Smooth muscle cell (in vitro differentiated cells): ENCODE data around the gene MAP4K1. TPM values are rescaled to one million over a fixed set of nuclear protein-coding genes. Genes with fewer than 3 reads are reported as not detected.

Source experiments
- DNase-seq: peaks from one replicate; lab custom pipeline; 2025; ENCODE audit not compliant: unreplicated experiment; lab: John Stamatoyannopoulos, UW
- H2AFZ ChIP-seq: fragments of 200-600 bp; sonication (generic); 2 replicates; pipeline ENCODE4 v1.6.0; 2016; ENCODE audit warnings: antibody characterized with exemption, low read depth, mild to moderate bottlenecking
- H3F3A ChIP-seq: fragments of 200-600 bp; sonication (generic); 2 replicates; pipeline ENCODE4 v1.6.0; 2017; ENCODE audit warnings: antibody characterized with exemption, low read depth
- H3K27ac ChIP-seq: fragments of 200-600 bp; sonication (generic); 2 replicates; pipeline ENCODE4 v1.5.1; 2016; ENCODE audit warnings: low read depth, mild to moderate bottlenecking
- H3K27me3 ChIP-seq: fragments of 200-600 bp; sonication (generic); 2 replicates; pipeline ENCODE4 v1.6.1; 2016; ENCODE audit warnings: low read depth, mild to moderate bottlenecking
- H3K36me3 ChIP-seq: fragments of 200-600 bp; sonication (generic); 2 replicates; pipeline ENCODE4 v1.5.1; 2016; ENCODE audit warnings: low read depth
- H3K4me1 ChIP-seq: fragments of 200-600 bp; sonication (generic); 2 replicates; pipeline ENCODE4 v1.5.1; 2016; ENCODE audit warnings: low read depth
- H3K4me2 ChIP-seq: fragments of 200-600 bp; sonication (generic); 2 replicates; pipeline ENCODE4 v1.6.0; 2016; ENCODE audit warnings: mild to moderate bottlenecking
- H3K4me3 ChIP-seq: fragments of 200-600 bp; sonication (generic); 2 replicates; pipeline ENCODE4 v1.5.1; 2016; ENCODE audit warnings: mild to moderate bottlenecking
- H3K79me2 ChIP-seq: fragments of 200-600 bp; sonication (generic); 2 replicates; pipeline ENCODE4 v1.6.0; 2016; ENCODE audit warnings: low read depth, mild to moderate bottlenecking
- H3K9ac ChIP-seq: fragments of 200-600 bp; sonication (generic); 2 replicates; pipeline ENCODE4 v1.6.0; 2016; ENCODE audit warnings: low read depth
- H3K9me3 ChIP-seq: fragments of 200-600 bp; sonication (generic); replicated peaks from 2 replicates; pipeline ENCODE4 v1.5.1; 2016; ENCODE audit warnings: low read depth
- H4K20me1 ChIP-seq: fragments of 200-600 bp; sonication (generic); 2 replicates; pipeline ENCODE4 v1.6.0; 2016; ENCODE audit warnings: low read depth
- CTCF ChIP-seq: fragments of 200-600 bp; sonication (generic); IDR thresholded peaks from 2 replicates; pipeline ENCODE4 v1.5.1; 2017; ENCODE audit warnings: borderline replicate concordance, mild to moderate bottlenecking, antibody characterized with exemption; ENCODE audit not compliant: insufficient read depth, poor library complexity, severe bottlenecking
- WGBS: methylation state at CpG from one replicate; pipeline ENCODE4 v1.1.7; 2016; ENCODE audit warnings: low lambda C conversion rate; 5-methylcytosine and 5-hydroxymethylcytosine counted together
- polyA plus RNA-seq: library from polyadenylated mRNA; unstranded; fragments of >200 nt; fragmentation: Nextera tagmentation; extraction: Ambion mirVana; gene quantifications from 2 replicates; pipeline ENCODE4 v1.2.1, GENCODE V29; 2016
- total RNA-seq: library from RNA; depleted of rRNA; stranded (reverse); fragments of >200 nt; gene quantifications from 2 replicates; pipeline ENCODE4 v1.2.3, GENCODE V29; 2014

Gene MAP4K1
- total and polyA plus RNA-seq, 2 experiments from 2014 or later, result 0.22 to 0.91 TPM

- Histone ChIP-seq H3K9me3 (no peaks in the 10 kb centered on the region), H3K27me3 (no peaks in the 10 kb centered on the region), H3K4me2 (peak within 1 kb of the TSS; percentile 96), H3K4me1 (peaks cover 13% of the 10 kb centered on the region), H3K27ac (peak within 1 kb of the TSS; percentile 50), H3K4me3 (peak within 1 kb of the TSS; percentile 79), H2AFZ (peak within 1 kb of the TSS; percentile 80), H3K9ac (peak within 1 kb of the TSS; percentile 86), H3K79me2 (peaks cover 25% of the 10 kb centered on the region), H3F3A (no peaks in the 10 kb centered on the region), H4K20me1 (no peaks in the 10 kb centered on the region), H3K36me3 (no peaks in the 10 kb centered on the region)
- 4% methylated on average over 64 of the region's 64 CpGs for WGBS
- DNase-seq, result peak; percentile 98
- TF ChIP-seq CTCF, result no peak
Observed at GRCh38 chr19:38618590-38619360, 1.0 kb upstream of the MAP4K1 start, which contains the start of gene EIF3K. TSS of gene EIF3K (plus strand) at chr19:38619188. CDS start at chr19:38619269, 81 bp downstream.

DNA sequence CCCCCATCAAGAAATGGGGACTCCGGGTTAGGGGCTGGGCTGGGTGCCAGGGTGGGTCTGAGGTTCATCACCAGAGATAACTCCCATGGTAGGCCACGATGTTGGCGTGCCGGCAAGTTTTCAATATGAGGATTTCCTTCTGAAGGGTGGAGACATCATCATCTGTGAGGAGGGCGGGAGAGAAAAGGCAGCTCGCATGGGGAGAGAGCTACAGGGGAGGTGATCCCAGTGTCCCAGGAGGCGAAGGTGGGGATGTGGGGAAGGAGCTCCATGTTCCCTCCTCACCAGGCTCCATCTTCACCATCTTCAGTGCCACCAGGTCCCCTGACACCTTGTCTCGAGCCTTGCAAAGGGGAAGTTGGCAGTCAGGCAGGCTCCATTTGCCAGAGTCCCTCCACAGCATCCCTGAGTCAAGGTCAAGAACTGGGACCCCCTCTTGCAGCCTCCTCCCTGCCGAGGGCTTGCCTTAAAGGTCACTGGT is 430 bp downstream of the MAP4K1 start:
- no peaks in the 10 kb centered on the region for H3K36me3 ChIP-seq
- no peaks in the 10 kb centered on the region for H3F3A ChIP-seq
- H3K27ac ChIP-seq, result no peak overlapping the region
- no peak overlapping the region for H2AFZ ChIP-seq
- H3K27me3 ChIP-seq, result no peaks in the 10 kb centered on the region
- no peak overlapping the region for H3K4me3 ChIP-seq
- H3K9ac ChIP-seq, result no peak overlapping the region
- TF ChIP-seq CTCF, result no peak
- H3K9me3 ChIP-seq, result no peaks in the 10 kb centered on the region
- no peaks in the 10 kb centered on the region for H4K20me1 ChIP-seq
- H3K79me2 ChIP-seq, result peaks cover 25% of the 10 kb centered on the region
- peaks cover 13% of the 10 kb centered on the region for H3K4me1 ChIP-seq
- 91% methylated on average over 9 of the region's 9 CpGs for WGBS
- H3K4me2 ChIP-seq, result no peak overlapping the region
- DNase-seq, result no peak

DNA sequence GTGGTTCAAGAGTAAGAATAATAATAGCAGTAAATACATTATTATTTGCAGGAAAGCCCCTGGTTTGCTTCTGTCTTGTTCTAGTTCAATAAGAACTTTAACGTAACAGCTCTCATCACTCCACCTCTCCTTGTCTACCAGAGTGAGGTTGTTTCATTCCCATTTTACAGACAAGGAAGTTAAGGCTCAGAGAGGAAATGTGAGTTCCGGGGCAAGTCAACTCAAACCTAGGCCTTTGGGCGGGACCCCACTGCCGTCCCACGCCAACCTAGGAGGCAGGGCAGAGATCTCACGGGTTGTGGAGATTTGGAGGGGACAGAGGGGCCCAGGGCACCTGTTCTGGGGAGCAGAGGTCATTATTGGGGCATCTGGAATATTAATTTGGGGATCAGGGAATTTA is 1.5 kb downstream of the MAP4K1 start:
- H3K27me3 ChIP-seq, result no peaks in the 10 kb centered on the region
- 96% methylated on average over 6 of the region's 6 CpGs for WGBS

More for the DNA sequence above, 1.5 kb downstream of the MAP4K1 start:
- H3K9me3 ChIP-seq, result no peaks in the 10 kb centered on the region
- no peak for DNase-seq
- no peak overlapping the region for H3K4me2 ChIP-seq
- no peaks in the 10 kb centered on the region for H4K20me1 ChIP-seq
- no peak overlapping the region for H3K4me3 ChIP-seq
- no peaks in the 10 kb centered on the region for H3F3A ChIP-seq
- peaks cover 13% of the 10 kb centered on the region for H3K4me1 ChIP-seq
- no peaks in the 10 kb centered on the region for H3K36me3 ChIP-seq
- H3K9ac ChIP-seq, result no peak overlapping the region
- TF ChIP-seq CTCF, result no peak
- H3K79me2 ChIP-seq, result peaks cover 21% of the 10 kb centered on the region
- no peak overlapping the region for H2AFZ ChIP-seq
- no peak overlapping the region for H3K27ac ChIP-seq
